Neural progenitor cell (in vitro differentiated cells): ENCODE results near the gene SHROOM2. TPM values are rescaled to one million over a fixed set of nuclear protein-coding genes. Genes with fewer than 3 reads are reported as not detected.

Experiments used
- DNase-seq: peaks from one replicate; pipeline ENCODE4 v3.0.0-alpha.2; 2016; ENCODE audit warnings: low spot score
- H2AFZ ChIP-seq: fragments of 200-600 bp; sonication (generic); replicated peaks from 2 replicates; pipeline ENCODE4 v1.6.1; 2016; ENCODE audit warnings: antibody characterized with exemption
- H3F3A ChIP-seq: fragments of 200-600 bp; sonication (generic); 2 replicates; pipeline ENCODE4 v1.6.1; 2016; ENCODE audit warnings: antibody characterized with exemption, low read depth
- H3K27ac ChIP-seq: fragments of 200-600 bp; sonication (generic); 2 replicates; pipeline ENCODE4 v1.5.1; 2016; ENCODE audit warnings: mild to moderate bottlenecking
- H3K27me3 ChIP-seq: fragments of 200-600 bp; sonication (generic); 2 replicates; pipeline ENCODE4 v1.6.1; 2016; ENCODE audit warnings: mild to moderate bottlenecking, moderate library complexity
- H3K36me3 ChIP-seq: fragments of 200-600 bp; sonication (generic); 2 replicates; pipeline ENCODE4 v1.5.1; 2016
- H3K4me1 ChIP-seq: fragments of 200-600 bp; sonication (generic); 2 replicates; pipeline ENCODE4 v1.6.1; 2016; ENCODE audit warnings: mixed run types
- H3K4me2 ChIP-seq: fragments of 200-600 bp; sonication (generic); 2 replicates; pipeline ENCODE4 v1.6.1; 2016
- H3K4me3 ChIP-seq: fragments of 200-600 bp; sonication (generic); 2 replicates; pipeline ENCODE4 v1.5.1; 2016
- H3K79me2 ChIP-seq: fragments of 200-600 bp; sonication (generic); 2 replicates; pipeline ENCODE4 v1.6.1; 2016; ENCODE audit warnings: low read depth
- H3K9ac ChIP-seq: fragments of 200-600 bp; sonication (generic); 2 replicates; pipeline ENCODE4 v1.6.1; 2016
- H3K9me3 ChIP-seq: fragments of 200-600 bp; sonication (generic); 2 replicates; pipeline ENCODE4 v1.5.1; 2016; ENCODE audit warnings: low read depth
- H4K20me1 ChIP-seq: fragments of 200-600 bp; sonication (generic); 2 replicates; pipeline ENCODE4 v1.6.1; 2016; ENCODE audit warnings: low read depth
- H3K27ac Mint-ChIP-seq: 3 replicates; pipeline ENCODE4 v1.8.0; 2021; ENCODE audit warnings: mixed read lengths
- H3K27me3 Mint-ChIP-seq: 2 replicates; pipeline ENCODE4 v1.8.0; 2022; ENCODE audit warnings: low read depth, mild to moderate bottlenecking, inconsistent platforms, moderate library complexity, mixed read lengths; ENCODE audit not compliant: insufficient read depth
- H3K36me3 Mint-ChIP-seq: 3 replicates; pipeline ENCODE4 v1.8.0; 2021; ENCODE audit warnings: mixed read lengths
- H3K4me1 Mint-ChIP-seq: 3 replicates; pipeline ENCODE4 v1.8.0; 2021; ENCODE audit warnings: mixed read lengths
- H3K4me3 Mint-ChIP-seq: 3 replicates; pipeline ENCODE4 v1.8.0; 2021; ENCODE audit warnings: mild to moderate bottlenecking, moderate library complexity, mixed read lengths
- H3K9me3 Mint-ChIP-seq: 3 replicates; pipeline ENCODE4 v1.8.0; 2020; ENCODE audit warnings: mixed read lengths
- EZH2 ChIP-seq: fragments of 200-600 bp; sonication (generic); IDR thresholded peaks from 2 replicates; pipeline ENCODE4 v1.6.1; 2017; ENCODE audit warnings: antibody characterized with exemption, mild to moderate bottlenecking, moderate library complexity
- EZH2phosphoT487 ChIP-seq: fragments of 200-600 bp; sonication (generic); IDR thresholded peaks from 2 replicates; pipeline ENCODE4 v1.6.1; 2017; ENCODE audit warnings: antibody characterized with exemption
- total RNA-seq: library from RNA; depleted of rRNA; stranded (reverse); fragments of >200 nt; gene quantifications from 2 replicates; pipeline ENCODE4 v1.2.3, GENCODE V29; 2015; ENCODE audit warnings: low replicate concordance
- TF ChIP-seq, protein P1 (sequence below): fragments of 200-600 bp; sonication (generic); IDR thresholded peaks from 2 replicates; pipeline ENCODE4 v1.5.1; 2017; ENCODE audit warnings: antibody characterized with exemption, mild to moderate bottlenecking

SHROOM2 gene
- total RNA-seq, 1 donor from 2014 or later: 9.1 TPM

DNA sequence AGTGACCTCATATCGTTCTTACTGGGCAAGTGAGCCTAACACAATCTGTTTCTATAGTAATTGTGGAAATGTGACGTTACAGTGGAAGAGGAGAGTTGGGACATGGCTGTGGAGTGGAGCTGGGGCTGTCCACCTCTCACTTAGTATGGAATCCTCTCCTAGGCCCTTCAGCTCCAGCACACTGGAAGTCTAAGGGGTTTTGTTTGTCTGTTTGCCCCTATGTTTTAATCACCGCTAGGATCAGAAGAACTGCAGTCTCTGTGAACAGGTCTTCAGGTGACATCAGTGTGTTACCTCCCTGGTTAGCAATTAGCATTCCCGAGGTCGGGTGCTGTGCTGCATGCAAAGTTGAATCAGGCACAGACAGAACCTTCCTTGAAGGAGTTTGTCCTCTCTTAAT lies 131.6 kb downstream of the SHROOM2 start:
- peaks cover 5% of the 10 kb centered on the region for H3K79me2 ChIP-seq
- H3K4me3 ChIP-seq: no peak overlapping the region
- Mint-ChIP-seq H3K4me1 (peaks cover 20% of the 10 kb centered on the region), H3K9me3 (peaks cover 9% of the 10 kb centered on the region), H3K27ac (peak overlapping the region; percentile 9), H3K4me3 (no peak overlapping the region), H3K27me3 (peaks cover 2% of the 10 kb centered on the region), H3K36me3 (peaks cover 7% of the 10 kb centered on the region)
- H2AFZ ChIP-seq: no peak overlapping the region
- H3K36me3 ChIP-seq: no peaks in the 10 kb centered on the region
- no peaks in the 10 kb centered on the region for H4K20me1 ChIP-seq
- H3F3A ChIP-seq: no peaks in the 10 kb centered on the region
- DNase-seq: no peak
- no peaks in the 10 kb centered on the region for H3K27me3 ChIP-seq
- H3K4me2 ChIP-seq: no peak overlapping the region
- H3K9ac ChIP-seq: no peak overlapping the region
- no peaks in the 10 kb centered on the region for H3K9me3 ChIP-seq
- H3K4me1 ChIP-seq: no peaks in the 10 kb centered on the region
- TF ChIP-seq EZH2phosphoT487 (no peak), EZH2 (no peak)
- TF ChIP-seq, protein P1, sequence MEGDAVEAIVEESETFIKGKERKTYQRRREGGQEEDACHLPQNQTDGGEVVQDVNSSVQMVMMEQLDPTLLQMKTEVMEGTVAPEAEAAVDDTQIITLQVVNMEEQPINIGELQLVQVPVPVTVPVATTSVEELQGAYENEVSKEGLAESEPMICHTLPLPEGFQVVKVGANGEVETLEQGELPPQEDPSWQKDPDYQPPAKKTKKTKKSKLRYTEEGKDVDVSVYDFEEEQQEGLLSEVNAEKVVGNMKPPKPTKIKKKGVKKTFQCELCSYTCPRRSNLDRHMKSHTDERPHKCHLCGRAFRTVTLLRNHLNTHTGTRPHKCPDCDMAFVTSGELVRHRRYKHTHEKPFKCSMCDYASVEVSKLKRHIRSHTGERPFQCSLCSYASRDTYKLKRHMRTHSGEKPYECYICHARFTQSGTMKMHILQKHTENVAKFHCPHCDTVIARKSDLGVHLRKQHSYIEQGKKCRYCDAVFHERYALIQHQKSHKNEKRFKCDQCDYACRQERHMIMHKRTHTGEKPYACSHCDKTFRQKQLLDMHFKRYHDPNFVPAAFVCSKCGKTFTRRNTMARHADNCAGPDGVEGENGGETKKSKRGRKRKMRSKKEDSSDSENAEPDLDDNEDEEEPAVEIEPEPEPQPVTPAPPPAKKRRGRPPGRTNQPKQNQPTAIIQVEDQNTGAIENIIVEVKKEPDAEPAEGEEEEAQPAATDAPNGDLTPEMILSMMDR: no peak
- H3K27ac ChIP-seq: no peak overlapping the region

GRCh38 chrX:9919632-9920172 lies 133.5 kb downstream of the SHROOM2 start:
- Mint-ChIP-seq H3K4me3 (no peak overlapping the region), H3K27ac (peak overlapping the region; percentile 8), H3K36me3 (peaks cover 7% of the 10 kb centered on the region)

DNA sequence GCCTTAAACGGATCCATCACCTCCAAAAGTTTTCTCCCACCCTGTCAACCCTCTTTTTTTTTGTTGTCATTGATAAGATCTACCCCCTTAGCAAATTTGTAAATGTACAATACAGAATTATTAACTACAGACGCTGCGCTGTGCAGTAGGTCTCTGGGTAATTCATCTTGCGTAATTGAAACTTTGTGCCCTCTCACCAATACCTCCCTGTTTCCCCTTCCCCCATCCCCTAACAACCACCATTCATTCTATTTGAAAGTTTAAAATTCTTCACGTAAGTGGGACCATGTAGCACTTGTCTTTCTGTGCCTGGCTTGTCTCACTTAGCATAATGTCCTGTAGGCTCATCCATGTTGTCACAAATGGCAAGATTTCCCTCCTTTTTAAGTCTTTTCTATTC lies 135.2 kb downstream of the SHROOM2 start:
- no peaks in the 10 kb centered on the region for H3K27me3 ChIP-seq
- Mint-ChIP-seq H3K27me3 (no peaks in the 10 kb centered on the region), H3K9me3 (peaks cover 9% of the 10 kb centered on the region), H3K4me1 (peaks cover 22% of the 10 kb centered on the region), H3K27ac (no peak overlapping the region), H3K36me3 (peaks cover 7% of the 10 kb centered on the region), H3K4me3 (no peak overlapping the region)
- no peaks in the 10 kb centered on the region for H3K36me3 ChIP-seq
- H3F3A ChIP-seq: no peaks in the 10 kb centered on the region
- no peak overlapping the region for H3K4me3 ChIP-seq
- DNase-seq: no peak
- H3K9me3 ChIP-seq: no peaks in the 10 kb centered on the region
- TF ChIP-seq EZH2phosphoT487: no peak
- no peak for TF ChIP-seq EZH2
- TF ChIP-seq, protein P1: no peak
- no peaks in the 10 kb centered on the region for H4K20me1 ChIP-seq
- H2AFZ ChIP-seq: no peak overlapping the region
- no peak overlapping the region for H3K4me2 ChIP-seq
- no peaks in the 10 kb centered on the region for H3K79me2 ChIP-seq
- no peak overlapping the region for H3K9ac ChIP-seq
- H3K27ac ChIP-seq: no peak overlapping the region
- no peaks in the 10 kb centered on the region for H3K4me1 ChIP-seq

More at GRCh38 chrX:9919632-9920172, 133.5 kb downstream of the SHROOM2 start:
- Mint-ChIP-seq H3K27me3 (no peaks in the 10 kb centered on the region), H3K9me3 (peaks cover 9% of the 10 kb centered on the region), H3K4me1 (peaks cover 11% of the 10 kb centered on the region)
- Histone ChIP-seq H3K27ac (no peak overlapping the region), H3K4me2 (no peak overlapping the region), H3F3A (no peaks in the 10 kb centered on the region), H3K27me3 (no peaks in the 10 kb centered on the region), H4K20me1 (no peaks in the 10 kb centered on the region), H3K36me3 (no peaks in the 10 kb centered on the region), H3K4me3 (no peak overlapping the region), H3K79me2 (no peaks in the 10 kb centered on the region), H3K9me3 (no peaks in the 10 kb centered on the region), H2AFZ (no peak overlapping the region), H3K4me1 (no peaks in the 10 kb centered on the region), H3K9ac (no peak overlapping the region)
- DNase-seq: no peak
- TF ChIP-seq EZH2phosphoT487 (no peak), EZH2 (no peak)
- TF ChIP-seq, protein P1: no peak
